Measurements from ENCODE around the gene SYT17.

DNA sequence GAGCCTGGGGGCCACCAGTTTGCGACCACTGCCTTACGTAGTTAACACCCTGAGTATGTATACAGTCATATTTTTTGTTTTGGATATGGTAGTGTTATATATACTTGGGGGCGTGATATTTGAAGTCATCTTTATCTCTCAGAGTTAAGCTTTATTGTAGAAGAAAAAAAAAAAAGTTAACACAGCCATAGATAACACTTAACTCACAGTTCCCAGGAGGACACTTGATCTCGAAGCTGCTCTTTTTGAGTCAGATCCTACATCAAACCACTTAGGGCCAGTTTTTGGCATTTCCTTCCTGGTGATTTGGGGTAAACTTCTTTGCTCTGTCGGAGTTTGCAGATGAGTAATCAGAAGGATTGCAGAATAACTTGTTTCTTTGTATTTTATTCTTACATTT is 48.5 kb upstream of the SYT17 start:
- TF ChIP-seq, protein P1, sequence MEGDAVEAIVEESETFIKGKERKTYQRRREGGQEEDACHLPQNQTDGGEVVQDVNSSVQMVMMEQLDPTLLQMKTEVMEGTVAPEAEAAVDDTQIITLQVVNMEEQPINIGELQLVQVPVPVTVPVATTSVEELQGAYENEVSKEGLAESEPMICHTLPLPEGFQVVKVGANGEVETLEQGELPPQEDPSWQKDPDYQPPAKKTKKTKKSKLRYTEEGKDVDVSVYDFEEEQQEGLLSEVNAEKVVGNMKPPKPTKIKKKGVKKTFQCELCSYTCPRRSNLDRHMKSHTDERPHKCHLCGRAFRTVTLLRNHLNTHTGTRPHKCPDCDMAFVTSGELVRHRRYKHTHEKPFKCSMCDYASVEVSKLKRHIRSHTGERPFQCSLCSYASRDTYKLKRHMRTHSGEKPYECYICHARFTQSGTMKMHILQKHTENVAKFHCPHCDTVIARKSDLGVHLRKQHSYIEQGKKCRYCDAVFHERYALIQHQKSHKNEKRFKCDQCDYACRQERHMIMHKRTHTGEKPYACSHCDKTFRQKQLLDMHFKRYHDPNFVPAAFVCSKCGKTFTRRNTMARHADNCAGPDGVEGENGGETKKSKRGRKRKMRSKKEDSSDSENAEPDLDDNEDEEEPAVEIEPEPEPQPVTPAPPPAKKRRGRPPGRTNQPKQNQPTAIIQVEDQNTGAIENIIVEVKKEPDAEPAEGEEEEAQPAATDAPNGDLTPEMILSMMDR (IDR thresholded peaks at IDR 0.05), result no peak
- TF ChIP-seq POLR2A (IDR thresholded peaks at IDR 0.05), result no peak

Measured in Peyer's patch (tissue), 4 donors.